DMS79 treated with DMSO at 0.1 percent for 48 hours (cell line): Measurements from ENCODE around the gene FBXW5.

Source experiments
- DNase-seq: peaks from one replicate; lab custom pipeline; 2025; lab: John Stamatoyannopoulos, UW

FBXW5 gene

DNA sequence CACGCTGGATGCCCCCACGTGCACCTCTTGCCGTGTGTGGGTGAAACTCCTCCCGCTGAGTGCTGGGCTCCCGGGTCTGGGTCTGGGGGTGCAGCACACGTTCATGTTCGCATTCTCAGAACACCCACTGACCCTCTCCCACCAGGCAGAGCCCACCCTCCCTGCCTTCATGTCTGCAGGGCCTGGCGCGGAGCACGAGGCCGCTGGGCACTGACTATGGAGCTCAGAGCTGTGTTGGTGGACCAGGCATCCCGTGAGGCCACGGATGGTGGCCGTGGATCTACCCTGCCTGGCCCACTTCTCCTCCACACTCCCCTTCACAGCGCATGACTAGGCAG is 16.4 kb upstream of the FBXW5 start:
- DNase-seq = no peak

DNA sequence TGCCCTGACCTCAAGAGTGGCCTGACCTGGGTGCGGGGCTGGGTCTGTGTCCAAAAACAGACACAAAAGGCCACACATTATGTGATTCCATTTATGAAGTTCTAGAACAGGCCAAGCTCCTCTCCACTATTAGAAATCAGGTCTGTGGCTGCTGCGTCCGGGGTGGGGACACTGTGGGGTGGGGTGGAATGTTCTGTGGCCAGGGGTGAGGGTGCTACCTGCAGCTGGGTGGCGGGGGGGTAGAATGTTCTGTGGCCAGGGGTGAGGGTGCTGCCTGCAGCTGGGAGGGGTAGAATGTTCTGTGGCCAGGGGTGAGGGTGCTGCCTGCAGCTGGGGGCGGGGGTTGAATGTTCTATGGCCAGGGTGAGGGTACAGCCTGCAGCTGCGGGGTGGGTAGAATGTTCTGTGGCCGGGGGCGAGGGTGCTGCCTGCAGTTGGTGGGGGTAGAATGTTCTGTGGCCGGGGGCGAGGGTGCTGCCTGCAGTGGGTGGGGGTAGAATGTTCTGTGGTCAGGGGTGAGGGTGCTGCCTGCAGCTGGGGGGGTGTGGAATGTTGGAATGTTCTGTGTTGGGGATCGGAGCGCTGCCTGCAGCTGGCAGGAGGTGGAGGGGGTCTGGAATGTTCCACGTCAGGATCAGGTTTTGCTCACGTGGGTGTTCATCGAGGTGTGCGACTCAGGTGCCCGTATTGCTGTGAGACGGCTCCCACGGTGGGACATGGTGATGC is 15.8 kb upstream of the FBXW5 start:
- DNase-seq = no peak

DNA sequence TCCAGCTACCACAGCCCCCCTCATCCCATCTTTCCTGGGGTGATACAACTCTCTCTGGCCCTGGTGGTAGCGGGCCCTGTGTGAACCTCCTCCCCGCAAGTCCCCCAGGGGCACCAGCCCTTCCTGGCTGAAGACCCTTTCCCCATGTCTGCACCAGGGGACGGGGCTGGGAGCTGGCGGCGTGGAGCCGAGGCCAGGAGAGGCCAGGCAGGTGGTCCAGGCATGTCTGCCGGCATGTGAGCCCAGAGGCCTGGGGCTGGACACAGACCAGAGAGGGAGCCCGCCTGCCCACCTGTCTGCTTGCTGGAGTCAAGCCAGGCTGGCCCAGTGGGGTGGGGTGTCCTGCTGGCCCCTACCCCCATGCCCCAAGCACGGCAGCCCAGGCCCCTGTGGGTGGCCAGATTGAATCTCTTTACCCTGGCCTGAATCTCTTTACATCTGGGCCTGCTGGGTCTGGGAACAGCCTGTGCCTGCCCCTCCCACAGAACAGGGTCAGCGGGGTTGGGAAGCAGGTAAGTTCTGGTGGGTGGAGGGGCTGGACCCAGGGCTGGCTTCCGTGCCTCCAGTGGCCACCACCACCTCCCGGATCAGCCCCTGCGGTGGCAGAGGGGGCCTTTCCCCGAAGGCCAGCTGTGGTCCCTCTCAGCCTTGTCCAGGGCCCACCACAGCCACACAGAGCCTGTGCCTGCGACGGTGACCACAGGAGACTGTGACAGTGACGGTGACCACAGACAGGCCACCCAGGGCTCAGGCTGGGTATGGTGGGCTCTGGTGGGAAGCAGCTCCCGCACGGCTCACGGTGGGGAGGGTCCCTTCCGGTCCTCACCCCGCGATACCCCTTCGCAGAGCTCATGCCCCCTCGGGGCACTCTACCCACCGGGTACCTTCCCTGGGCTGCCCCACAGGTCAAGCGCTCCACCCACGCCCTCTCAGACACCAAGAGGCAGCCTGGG is 14.6 kb upstream of the FBXW5 start:
- DNase-seq = no peak

DNA sequence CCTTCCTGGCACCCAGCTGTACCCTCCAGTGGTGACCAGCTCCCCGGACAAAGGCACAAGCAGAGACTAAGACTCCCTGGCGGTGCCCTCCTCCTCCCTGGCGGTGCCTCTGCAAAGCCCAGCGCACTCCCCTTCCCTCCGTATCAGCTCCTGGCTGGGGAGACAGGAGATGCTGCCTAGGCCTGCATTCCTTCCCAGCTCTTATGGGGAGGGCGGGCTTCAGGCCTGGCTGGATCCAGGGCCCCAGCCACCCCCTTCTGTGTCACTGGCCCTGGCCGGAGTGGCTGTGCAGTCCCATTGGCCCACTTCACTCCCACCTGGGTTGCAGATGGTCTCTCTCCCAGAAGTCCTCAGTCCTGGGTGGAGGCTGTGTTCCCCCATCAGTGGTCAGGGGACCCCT is 13.9 kb upstream of the FBXW5 start:
- no peak for DNase-seq

DNA sequence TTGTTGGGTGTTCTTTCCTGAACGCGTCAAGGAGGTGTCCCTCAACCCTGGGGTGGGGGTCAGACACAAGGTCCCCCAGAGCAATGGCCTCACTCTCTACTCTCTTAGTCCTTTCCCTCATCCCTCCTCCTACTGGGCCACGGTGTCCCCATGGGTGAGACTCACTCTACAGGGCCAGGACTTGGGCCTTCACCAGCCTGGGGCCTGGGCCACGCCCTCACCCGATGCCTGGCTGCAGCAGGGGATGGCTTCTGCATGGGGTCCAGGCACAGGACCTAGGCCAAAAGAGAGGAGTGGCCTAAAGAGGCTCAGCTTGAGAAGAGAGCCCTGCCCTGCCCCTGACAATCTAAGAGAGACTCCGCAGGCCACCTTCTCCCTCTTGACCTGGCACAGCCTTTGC is 13.4 kb upstream of the FBXW5 start:
- DNase-seq = no peak

DNA sequence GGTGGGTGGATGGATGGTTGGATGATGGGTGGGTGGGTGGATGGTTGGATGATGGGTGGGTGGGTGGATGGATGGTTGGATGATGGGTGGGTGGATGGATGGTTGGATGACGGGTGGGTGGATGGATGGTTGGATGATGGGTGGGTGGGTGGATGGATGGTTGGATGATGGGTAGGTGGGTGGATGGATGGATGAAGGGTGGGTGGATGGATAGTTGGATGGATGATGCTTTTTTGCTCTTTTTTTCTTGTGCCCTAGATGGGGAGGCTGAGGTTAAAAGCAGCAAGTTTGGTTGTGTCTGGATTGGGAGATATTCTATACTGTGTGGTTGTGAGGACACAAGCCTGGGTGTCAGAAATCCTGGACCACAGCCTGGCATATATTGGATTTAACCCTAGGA is 12.9 kb upstream of the FBXW5 start:
- no peak for DNase-seq

DNA sequence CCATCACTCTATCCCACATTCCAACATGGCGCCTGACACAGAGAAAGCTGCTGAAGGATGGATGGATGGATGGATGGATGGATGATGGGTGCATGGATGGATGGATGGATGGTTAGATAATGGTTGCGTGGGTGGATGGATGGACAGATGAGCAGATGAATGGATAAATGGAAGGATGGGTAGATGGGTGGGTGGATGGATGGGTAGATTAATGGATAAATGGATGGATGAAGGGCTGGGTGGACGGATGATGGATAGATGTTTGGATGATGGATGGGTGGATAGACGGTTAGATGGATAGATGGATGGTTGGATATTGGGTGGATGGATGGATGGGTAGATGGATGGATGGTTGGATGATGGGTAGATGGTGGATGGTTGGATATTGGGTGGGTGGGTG is 12.1 kb upstream of the FBXW5 start:
- DNase-seq = no peak

DNA sequence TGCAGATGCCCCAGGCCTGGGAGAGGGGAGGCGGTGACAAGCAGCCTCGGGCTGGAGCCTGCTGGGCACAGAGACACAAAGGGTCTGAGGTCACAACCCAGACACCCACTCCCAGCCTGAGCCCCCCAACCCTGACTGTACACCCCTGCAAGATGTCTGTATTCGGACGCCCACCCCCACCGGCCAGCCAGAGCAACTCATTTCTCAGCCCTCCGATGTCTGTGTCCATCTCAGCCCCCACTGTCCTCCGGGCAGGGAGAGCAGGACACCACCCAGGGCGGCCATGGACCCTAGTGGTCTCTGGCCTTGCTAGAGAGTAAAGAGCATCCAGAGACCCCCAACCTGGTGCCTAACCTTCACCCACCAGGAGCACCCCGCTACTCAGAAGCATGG is 11.4 kb upstream of the FBXW5 start:
- no peak for DNase-seq

DNA sequence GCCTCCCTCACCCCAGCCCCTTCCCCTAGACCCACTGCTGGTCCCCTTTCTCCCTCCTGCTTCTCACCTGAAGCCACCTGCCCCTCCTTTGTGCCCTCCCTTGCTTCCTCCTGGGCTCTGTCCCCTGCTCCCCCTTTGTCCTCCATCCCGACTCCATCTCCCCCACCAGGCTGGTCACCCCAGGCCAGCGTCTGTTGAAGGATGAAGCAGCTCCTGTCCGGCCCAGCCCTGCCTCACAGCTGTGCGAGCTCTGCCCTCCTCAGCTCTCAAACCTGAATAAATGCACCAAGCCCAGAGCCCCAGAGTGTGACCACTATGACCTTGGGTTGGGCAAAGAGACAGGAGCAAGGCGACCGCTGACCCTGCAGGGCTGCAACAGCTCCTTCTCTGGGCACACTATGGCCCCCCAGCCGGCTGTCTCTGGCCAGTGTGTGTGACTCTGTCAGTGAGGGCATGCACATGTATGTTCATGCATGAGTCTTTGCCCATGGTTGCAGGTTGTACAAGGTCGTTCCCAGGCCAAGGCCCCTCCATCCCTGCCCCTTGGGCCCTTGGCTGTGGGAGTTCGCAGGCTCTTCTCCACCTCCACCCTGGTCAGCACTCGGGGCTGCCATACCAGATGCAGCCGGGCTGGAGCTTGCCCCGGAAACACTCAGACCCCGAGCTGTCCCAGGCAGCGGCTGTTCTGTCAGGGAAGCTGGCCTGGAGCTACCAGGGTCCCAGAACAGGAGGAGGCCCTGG is 10.8 kb upstream of the FBXW5 start:
- DNase-seq = no peak

DNA sequence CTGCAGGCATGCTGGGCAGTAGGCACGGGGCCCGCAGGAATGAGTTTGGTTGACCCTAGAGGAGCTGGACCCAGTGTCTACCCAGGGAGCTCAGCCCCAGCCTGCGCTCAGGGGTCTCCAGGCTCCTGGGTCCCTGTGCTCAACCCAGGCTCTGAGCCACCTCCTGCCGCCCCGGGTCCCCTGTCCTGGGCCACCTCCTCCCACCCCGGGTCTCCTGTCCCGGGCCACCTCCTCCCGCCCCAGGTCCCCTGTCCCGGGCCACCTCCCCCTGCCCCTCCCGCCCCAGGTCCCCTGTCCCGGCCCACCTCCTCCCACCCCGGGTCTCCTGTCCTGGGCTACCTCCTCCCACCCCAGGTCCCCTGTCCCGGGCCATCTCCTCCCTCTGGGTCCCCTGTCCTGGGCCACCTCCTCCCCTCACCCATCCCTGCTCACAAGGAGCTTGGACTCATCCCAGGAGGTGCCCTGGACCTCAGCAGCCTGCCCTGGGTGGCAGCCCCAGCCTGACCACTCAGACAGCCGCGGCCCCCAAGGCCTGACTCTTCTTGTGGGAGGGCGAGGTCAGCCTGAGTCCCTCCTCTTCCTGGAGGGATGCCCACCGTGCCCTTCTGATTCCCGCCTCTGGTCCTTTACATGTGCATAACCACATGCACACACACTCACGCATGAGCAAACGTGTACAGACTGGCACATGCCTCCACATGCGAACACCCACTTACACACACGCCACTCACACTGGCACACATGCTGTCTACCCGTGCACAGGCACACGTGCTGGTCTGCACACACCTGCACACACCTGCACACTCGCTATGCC is 9.9 kb upstream of the FBXW5 start:
- DNase-seq = no peak

DNA sequence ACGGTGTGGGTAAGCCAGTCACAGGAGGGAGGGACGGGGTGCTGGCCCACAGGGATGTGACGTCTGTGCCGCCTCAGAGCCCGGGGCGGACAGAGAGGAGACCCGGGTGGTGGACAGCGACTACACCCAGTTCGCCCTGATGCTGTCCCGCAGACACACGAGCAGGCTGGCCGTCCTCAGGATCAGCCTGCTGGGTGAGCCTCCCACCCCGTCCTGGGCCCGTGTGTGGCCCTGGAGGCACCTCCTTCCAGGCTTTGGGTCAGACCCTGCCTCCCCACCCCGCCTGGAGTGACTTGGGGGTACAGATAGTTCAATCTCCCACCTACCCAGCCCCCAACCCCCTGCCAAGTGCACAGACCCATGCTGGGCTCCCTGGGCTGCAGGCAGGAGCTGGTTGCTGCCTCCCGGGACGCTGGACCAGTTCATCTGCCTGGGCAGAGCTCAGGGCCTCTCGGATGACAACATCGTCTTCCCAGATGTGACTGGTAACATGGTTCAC is 9.3 kb upstream of the FBXW5 start:
- DNase-seq = no peak

DNA sequence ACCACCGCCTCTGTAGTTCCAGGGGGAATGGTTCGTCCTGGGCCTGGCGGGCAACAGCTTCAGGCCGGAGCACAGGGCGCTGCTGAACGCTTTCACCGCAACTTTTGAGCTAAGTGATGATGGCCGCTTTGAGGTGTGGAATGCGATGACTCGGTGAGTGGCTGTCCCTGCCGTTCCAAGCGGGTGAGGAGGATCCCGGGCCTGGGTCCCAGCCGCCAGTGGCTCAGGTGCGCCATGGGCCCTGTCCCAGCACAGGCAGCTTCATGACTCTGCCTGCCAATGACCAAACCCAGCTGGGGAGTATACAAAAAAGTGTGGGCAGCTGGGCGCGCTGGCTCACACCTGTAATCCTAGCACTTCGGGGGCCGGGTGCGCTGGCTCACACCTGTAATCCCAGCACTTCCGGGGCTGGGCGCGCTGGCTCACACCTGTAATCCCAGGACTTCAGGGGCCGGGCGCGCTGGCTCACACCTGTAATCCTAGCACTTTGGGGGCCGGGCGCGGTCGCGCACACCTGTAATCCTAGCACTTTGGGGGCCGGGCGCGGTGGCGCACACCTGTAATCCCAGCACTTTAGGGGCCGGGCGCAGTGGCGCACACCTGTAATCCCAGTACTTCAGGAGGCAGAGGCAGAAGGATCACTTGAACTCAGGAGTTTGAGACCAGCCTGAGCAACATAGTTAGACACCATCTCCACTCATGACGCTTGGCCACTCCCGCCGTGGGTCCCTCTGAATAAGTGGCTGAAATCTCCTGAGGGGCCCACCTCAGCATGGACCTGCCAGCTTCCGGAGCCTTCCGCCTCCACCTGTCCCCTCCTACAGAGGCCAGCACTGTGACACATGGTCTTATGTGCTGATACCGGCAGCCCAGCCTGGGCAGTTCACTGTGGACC is 8.6 kb upstream of the FBXW5 start:
- no peak for DNase-seq

DNA sequence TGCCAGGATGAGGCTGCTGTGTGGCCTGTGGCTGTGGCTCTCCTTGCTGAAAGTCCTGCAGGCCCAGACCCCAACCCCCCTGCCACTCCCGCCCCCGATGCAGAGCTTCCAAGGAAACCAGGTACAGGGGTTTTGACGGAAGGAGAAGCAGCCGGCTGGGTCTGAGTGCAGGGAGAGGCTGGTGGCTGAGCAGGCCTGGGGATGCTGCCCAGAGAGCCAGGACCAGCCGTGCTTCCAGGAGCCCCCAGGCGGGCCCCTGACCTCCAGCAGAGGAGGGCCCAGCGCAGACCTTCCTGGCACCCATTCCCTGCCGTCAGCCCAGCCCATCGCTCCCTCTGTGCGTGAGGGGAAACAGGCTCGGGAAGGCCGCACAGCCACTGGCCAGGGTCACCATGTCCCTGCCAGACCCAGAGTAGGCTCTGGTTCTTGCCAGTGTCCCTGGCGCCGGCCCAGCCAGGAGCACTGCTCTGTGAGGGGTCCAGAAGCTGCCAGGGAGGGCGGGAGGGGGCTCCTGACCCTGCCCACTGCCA is 7.8 kb upstream of the FBXW5 start:
- peak; percentile 38 for DNase-seq

DNA sequence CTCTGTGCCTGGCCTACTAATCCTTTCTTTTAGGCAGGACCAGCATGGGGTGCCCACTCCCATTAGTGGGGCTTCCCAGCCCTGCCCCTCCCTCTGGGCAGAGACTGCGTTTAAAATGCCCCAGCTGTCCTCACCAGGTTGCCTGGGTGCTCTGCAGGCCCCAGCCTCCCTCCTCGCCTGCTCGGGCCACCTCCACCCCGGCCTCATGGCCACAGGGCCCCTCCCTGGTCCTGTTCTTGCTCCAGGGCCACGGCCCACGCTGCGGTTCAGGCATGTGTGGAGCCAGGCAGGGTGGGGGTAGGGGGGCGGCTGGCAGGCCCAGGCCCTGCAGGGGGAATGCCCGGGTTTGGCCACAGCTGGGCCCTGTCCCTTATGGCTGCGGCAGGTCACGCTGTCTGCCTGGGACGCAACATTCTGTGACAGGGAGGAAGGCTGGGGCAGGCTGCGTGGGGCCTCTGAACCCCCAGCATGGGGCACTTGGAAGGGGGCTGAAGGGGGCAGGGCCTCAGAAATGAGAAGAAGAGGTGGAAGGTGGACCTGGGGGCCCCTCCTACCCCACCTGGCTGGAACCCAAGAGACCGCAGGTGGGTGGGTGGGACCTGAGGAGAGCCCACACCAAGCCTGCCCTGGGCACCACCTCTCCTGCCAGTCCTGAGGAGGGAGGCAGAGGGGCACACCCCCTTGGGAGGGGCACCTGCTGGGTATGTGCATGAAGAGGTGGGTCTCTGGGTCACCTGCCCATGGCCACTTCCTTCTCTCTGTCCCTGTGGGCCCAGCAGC is 7.2 kb upstream of the FBXW5 start, which contains the start of gene LCN12:
Gene LCN12 (plus strand): TSS at position 733 of the 780 bp plus-strand sequence. CDS start 55 bp downstream, outside the sequence.
- DNase-seq = peak; percentile 38

DNA sequence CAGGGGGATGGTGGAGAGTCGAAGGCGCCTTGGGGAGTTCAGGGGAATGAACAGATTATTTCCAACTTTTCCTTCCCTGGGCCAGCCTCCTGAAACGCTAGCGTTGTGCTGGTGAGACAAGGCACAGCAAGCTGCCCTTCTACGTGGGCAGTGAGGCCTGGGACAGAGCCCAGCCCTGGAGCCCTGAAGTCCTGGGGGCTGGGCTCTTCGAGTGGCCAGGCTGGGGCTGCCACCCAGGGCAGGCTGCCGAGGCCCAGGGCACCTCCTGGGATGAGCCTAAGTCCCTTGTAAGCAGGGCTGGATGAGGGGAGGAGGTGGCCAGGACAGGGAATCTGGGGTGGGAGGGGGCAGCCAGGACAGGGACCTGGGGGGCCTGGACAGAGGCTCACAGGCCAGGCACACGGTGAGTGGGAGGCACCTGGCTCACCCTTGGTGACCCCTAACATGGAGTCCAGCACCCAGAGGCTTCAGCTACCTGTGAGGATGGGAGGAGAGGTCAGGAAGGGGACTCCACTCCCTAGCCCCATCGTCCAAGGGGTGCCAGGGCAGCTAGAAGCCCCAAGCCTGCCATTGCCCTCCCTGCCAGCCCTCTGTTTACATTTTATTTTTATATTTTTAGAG is 6.2 kb upstream of the FBXW5 start:
- DNase-seq = no peak

DNA sequence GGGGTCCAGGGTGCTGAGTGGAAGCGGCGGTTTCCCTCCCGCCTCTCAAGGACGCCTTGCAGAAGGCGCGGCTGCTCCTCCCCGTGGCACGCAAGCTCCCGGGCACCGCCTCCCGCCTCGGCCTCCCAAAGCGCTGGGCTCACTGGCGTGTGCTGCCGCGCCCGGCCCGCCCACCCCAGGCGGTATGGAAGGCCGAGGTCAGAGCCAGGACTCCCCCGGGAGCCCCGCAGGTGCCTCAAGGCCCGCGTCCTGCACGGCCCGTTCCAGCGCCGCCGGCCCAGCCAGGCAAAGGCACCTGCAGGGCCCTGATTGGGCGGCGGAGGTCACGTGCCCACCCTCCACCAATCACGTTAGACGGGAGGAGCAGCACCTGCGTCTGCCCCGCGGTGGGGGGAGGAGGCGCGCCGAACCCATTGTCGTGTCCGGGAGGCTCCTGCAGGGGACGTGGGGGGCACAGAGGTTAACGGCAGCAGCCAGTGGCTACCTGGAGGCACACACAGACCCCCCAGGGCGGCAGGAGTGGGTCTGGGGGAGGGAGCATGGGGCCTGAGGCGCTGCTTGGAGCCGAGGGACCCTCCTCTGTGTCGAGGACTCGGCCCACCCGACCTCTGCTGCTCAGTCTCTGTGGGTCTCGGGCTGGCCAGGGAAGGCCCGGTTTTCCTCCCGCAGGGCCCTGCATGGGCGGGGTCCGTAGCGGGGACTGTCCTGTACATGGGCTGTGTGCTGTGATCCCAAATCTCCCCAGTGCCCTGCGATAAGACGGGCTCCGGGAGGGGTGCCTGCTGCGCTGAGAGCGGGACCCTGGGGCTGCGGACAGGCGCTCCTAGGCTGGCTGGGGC is 5.5 kb upstream of the FBXW5 start:
- DNase-seq = peak; percentile 90

DNA sequence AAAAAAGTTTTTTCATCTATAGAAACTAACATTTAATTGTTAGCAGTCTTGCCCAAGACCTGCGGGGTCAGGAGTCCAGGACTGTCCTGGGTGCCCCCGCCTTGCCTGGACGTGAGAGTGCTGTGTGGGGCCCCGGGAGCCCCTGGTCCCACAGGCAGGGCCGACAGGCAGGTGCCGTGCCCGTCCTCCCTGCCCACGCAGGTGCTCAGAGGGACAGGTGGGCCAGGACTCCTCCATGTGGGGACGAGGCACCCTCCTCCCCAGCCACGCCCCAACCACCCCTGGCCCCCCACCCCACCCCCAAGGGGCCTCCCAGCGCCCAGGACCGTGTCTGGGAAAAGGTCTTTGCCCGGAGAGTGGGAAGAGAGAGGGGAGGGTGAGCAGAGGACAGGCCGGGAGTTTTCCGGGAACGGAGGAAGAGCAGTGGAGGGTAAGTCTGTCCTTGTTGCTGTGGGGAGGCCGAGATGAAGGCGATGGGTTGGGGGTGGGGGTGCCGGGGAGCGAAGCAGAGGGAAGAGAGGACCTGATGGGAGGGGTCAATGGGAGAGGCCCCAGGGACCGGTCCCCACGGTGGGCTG is 4.8 kb upstream of the FBXW5 start:
- DNase-seq = peak; percentile 70
